Peyer's patch (tissue), 4 donors: ENCODE measurements around the gene NKX6-2. TPM values are rescaled to one million over a fixed set of nuclear protein-coding genes. Genes with fewer than 3 reads are reported as not detected.
A peak's percentile ranks its signal among the peaks of the same experiment; 100 is the strongest.

Experiments
- DNase-seq, 3 donors: peaks; one replicate each; pipeline ENCODE4 v3.0.0-alpha.2; 2017 to 2019
- H3K27ac ChIP-seq, 4 donors: fragments of 200-600 bp; sonication (generic); one replicate each; pipeline ENCODE4 v1.5.1; 2016 to 2019
- H3K27me3 ChIP-seq, 2 donors: fragments of 200-600 bp; sonication (generic); one replicate each; pipeline ENCODE4 v1.5.1; 2019
- H3K36me3 ChIP-seq, 3 donors: fragments of 200-600 bp; sonication (generic); one replicate each; pipeline ENCODE4 v1.5.1; 2016 to 2019
- H3K4me1 ChIP-seq, 4 donors: fragments of 200-600 bp; sonication (generic); one replicate each; pipeline ENCODE4 v1.5.1; 2016 to 2019
- H3K4me3 ChIP-seq, 4 donors: fragments of 200-600 bp; sonication (generic); 1 replicate in 3 of 4; 2 replicates in 1 of 4; pipeline ENCODE4 v1.5.1; 2016 to 2019; ENCODE audit warnings: mild to moderate bottlenecking in 1 of 4
- H3K9me3 ChIP-seq, 4 donors: fragments of 200-600 bp; sonication (generic); one replicate each; pipeline ENCODE4 v1.5.1; 2016 to 2019; ENCODE audit warnings: mild to moderate bottlenecking in 1 of 4
- CTCF ChIP-seq, 6 experiments: fragments of 450-650 bp in 4 of 6; fragments of 200-600 bp in 2 of 6; sonication (generic) in 1 of 6; IDR thresholded peaks; one replicate each; pipeline ENCODE4 v1.5.1; 2017 to 2019; ENCODE audit warnings: antibody characterized with exemption in 6 of 6, mild to moderate bottlenecking in 3 of 6, moderate library complexity in 1 of 6
- POLR2A ChIP-seq, 2 donors: fragments of 450-650 bp; IDR thresholded peaks; one replicate each; pipeline ENCODE4 v1.5.1; 2017; ENCODE audit warnings: antibody characterized with exemption in 2 of 2, mild to moderate bottlenecking in 2 of 2, moderate library complexity in 2 of 2
- total RNA-seq, 4 donors: library from RNA; depleted of rRNA; stranded (reverse); fragments of >200 nt; gene quantifications; one replicate each; pipeline ENCODE4 v1.1.0, GENCODE V29; 2016

The NKX6-2 gene
- total RNA-seq, 4 donors from 2014 or later, result not detected

DNA sequence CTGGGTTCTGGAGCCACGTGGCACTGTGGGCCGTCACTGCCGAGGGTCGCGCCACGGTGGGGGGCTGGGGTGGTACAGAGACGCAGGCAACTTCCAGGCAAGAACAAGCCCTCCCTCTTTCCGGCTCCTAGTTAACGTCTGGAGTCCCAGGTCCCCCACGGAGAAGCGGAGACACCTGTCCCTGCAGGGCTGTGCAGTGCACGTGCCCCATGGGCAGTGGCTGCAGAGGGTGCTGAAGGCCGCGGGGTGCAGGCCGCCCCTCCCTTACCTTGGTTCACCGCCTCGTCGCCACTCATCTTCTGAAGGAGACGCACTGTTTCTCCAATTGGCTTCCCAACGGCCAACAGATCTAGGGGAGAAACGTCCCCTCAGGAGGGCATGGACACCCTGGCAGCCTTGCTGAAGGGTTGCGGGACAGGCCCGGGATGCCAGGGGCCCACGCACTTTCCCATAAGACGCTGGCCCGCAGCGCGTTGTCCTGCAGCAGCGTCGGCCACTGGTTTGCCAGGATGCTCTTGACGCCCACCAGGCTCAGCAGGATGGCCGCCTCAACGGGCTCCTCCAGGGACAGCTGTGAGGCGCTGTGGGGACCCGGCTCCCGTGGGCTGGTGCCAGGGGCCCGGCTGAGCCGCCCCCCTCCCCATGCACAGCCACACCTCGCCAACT lies 24.3 kb upstream of the NKX6-2 start:
- no peaks in the 10 kb centered on the region for H3K9me3 ChIP-seq
- no peak for TF ChIP-seq CTCF (IDR thresholded peaks at IDR 0.05)
- no peaks in the 10 kb centered on the region for H3K36me3 ChIP-seq
- H3K4me3 ChIP-seq, result no peak overlapping the region
- H3K27ac ChIP-seq, result no peak overlapping the region
- H3K4me1 ChIP-seq, result no peaks in the 10 kb centered on the region
- no peaks in the 10 kb centered on the region for H3K27me3 ChIP-seq
- DNase-seq, result peak in 1 of 3 donors; percentile 30

DNA sequence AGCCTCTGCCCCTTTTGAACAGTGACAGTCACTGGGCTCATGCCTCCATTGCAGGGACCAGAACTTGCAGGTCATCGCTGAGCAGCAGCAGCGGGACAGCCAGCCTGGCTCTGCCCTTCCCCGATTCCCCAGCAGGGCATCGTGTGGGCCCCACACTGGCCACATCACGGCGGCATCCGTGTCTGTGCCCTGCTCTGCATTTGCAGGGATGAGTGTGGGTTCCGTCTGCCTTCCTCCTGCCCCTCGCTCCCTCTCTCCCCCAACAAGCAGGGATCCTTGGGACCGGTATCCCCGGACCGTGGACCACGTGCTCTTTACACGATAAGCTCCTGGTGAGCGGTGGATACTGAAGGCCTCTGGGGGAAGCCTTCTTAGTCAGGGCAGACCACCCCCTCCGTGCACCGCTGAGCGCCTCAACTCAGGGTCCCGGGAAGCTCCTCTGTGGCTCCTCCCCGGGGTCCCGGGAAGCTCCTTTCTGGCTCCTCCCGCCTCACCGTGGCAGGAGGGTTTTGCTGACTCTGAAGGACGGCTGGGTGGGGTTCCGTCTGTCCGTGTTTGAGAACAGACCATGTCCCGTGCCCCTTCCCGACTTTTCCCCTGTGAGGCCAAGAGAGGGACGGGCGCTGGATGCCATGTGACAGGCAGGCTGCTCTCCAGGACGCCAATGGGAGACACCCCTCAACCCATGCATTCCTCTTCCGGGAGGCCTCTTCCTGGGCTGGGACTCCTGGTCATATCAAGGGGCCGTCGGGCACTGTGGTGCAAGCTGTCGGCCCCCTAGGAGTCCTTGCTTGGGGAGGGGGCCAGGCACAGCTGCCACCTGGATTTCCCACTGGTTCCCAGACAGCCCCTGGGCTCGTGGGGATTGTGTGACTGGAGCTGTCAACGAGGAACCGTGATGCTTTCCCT lies 23.5 kb upstream of the NKX6-2 start:
- no peaks in the 10 kb centered on the region for H3K4me1 ChIP-seq
- TF ChIP-seq CTCF (IDR thresholded peaks at IDR 0.05) (no peak), POLR2A (IDR thresholded peaks at IDR 0.05) (no peak)
- H3K9me3 ChIP-seq, result no peaks in the 10 kb centered on the region
- H3K4me3 ChIP-seq, result no peak overlapping the region
- H3K27me3 ChIP-seq, result no peaks in the 10 kb centered on the region
- peak in 1 of 3 donors; percentile 37 for DNase-seq
- H3K36me3 ChIP-seq, result no peaks in the 10 kb centered on the region
- no peak overlapping the region for H3K27ac ChIP-seq

DNA sequence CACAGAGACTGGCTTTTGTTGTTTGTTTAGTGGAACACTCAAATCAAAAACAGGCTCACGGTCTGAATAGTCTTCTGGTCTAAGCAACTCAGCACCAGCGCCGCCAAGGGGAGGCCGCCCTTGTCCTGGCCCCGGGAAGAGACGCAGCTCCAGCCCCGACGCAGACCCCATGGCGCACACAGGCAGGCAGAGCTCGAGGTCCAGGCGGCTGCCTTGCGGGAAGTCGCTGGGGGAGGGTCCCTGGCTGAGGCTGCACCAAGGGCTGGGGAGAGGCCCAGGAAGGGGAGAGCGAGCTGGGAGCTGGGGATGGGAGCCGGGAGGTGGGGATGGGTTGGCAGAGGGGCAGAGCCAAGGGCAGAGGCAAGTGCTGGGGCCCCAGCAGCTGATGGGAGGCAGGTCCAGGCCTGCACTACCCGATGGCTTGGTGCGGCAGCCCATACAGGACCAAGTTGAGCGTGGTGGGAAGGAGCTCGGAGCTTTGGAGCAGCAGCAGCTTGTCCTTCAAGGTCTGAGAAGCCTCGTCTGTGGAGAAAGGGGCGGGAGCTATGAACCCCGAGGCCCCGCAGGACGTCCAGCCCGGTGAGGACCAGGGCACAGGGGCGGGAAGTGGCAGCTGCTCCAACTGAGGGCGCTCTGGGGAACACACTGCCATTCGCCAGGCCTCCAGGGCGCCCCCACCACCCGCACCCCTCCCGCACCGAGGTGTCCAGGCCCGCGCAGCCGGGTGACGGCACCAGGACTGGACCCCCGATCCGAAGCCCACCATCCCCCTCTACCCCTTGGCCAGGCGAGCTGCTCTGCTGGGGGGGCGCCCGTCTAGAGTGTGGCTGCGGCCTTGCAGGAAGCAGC lies 22.7 kb upstream of the NKX6-2 start:
- TF ChIP-seq POLR2A (IDR thresholded peaks at IDR 0.05) (no peak), CTCF (IDR thresholded peaks at IDR 0.05) (no peak)
- Histone ChIP-seq H3K27me3 (no peaks in the 10 kb centered on the region), H3K36me3 (no peaks in the 10 kb centered on the region), H3K27ac (no peak overlapping the region), H3K4me3 (no peak overlapping the region), H3K9me3 (no peaks in the 10 kb centered on the region), H3K4me1 (no peaks in the 10 kb centered on the region)
- peak in 1 of 3 donors; percentile 37 for DNase-seq

GRCh38 chr10:132807621-132808049 lies 21.7 kb upstream of the NKX6-2 start:
- Histone ChIP-seq H3K27me3 (no peaks in the 10 kb centered on the region), H3K36me3 (no peaks in the 10 kb centered on the region), H3K9me3 (no peaks in the 10 kb centered on the region), H3K4me1 (no peaks in the 10 kb centered on the region), H3K4me3 (no peak overlapping the region), H3K27ac (no peak overlapping the region)
- DNase-seq, result no peak
- TF ChIP-seq POLR2A (IDR thresholded peaks at IDR 0.05) (no peak), CTCF (IDR thresholded peaks at IDR 0.05) (no peak)

- H3K4me3 ChIP-seq, result no peak overlapping the region
- no peak for TF ChIP-seq POLR2A (IDR thresholded peaks at IDR 0.05)
- TF ChIP-seq CTCF (IDR thresholded peaks at IDR 0.05), result no peak
- peak in 1 of 3 donors; percentile 32 for DNase-seq
- no peak overlapping the region for H3K27ac ChIP-seq
- no peaks in the 10 kb centered on the region for H3K4me1 ChIP-seq
- H3K27me3 ChIP-seq, result no peaks in the 10 kb centered on the region
- H3K9me3 ChIP-seq, result peaks cover 0 to 5% (median 0%) of the 10 kb centered on the region in 4 donors
- H3K36me3 ChIP-seq, result no peaks in the 10 kb centered on the region
These were observed 20.6 kb upstream of the NKX6-2 start for GRCh38 chr10:132806561-132807003.
